ENCODE data around the gene GTF2E1. TPM values are rescaled to one million over a fixed set of nuclear protein-coding genes. Genes with fewer than 3 reads are reported as not detected.

Gene GTF2E1
- polyA plus RNA-seq, 3 donors = 6.1 to 7.9 (median 6.9) TPM

DNA sequence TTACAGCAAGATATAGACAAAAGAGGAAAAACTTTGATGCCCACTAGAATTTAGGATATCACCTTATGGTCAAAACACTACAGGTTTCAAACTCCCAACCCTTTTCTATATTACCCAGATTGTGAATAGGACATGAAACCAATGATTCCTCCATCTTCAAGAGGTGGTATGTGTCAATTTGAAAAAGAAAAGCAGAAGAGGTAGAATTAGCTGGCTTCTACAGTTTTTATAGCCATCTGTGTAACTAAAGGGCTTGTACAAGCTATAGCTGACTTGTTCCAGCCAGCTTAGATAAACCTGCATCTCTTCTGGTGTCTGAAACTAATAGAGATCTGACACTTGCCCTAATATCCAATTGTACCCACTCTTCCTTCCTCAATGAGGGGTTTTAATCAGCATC lies 35.6 kb upstream of the GTF2E1 start:
- Histone ChIP-seq H3K36me3 (replicated peaks in 1 of 2; ENCODE audit: control insufficient read depth in 1 of 2, insufficient read depth in 2 of 2, low read length in 2 of 2) (peaks cover 5 to 27% of the 10 kb centered on the region in 2 donors), H3K9me3 (replicated peaks in 1 of 2; ENCODE audit: control insufficient read depth in 1 of 2, insufficient read depth in 1 of 2, low read length in 2 of 2) (peaks cover 0 to 6% of the 10 kb centered on the region in 2 donors), H3K4me1 (ENCODE audit: control insufficient read depth in 1 of 2, insufficient read depth in 2 of 2, low read length in 2 of 2) (no peaks in the 10 kb centered on the region), H3K4me2 (replicated peaks; ENCODE audit: extremely low read depth, low read length, poor library complexity, severe bottlenecking) (no peak overlapping the region), H2AFZ (ENCODE audit: insufficient read depth, low read depth, low read length, poor library complexity, severe bottlenecking) (no peak overlapping the region), H3K79me2 (ENCODE audit: insufficient read depth, low read length) (no peaks in the 10 kb centered on the region), H4K20me1 (ENCODE audit: insufficient read depth, low read length) (no peaks in the 10 kb centered on the region), H3K9ac (ENCODE audit: insufficient read depth, low read length, poor library complexity, severe bottlenecking) (no peak overlapping the region), H3K27me3 (ENCODE audit: control insufficient read depth in 2 of 2, insufficient read depth in 2 of 2, low read length in 2 of 2) (no peaks in the 10 kb centered on the region), H3K27ac (ENCODE audit: low read depth in 1 of 2, low read length in 2 of 2) (no peak overlapping the region), H3K4me3 (replicated peaks in 1 of 3; ENCODE audit: low read depth in 2 of 3, low read length in 3 of 3) (no peak overlapping the region)
- no peak for DNase-seq
- no peak overlapping the region for H3K4me3 Mint-ChIP-seq
- peaks cover 1 to 8% (median 4%) of the 10 kb centered on the region in 7 donors for H3K9me3 Mint-ChIP-seq
- intact Hi-C loops (cut with micrococcal nuclease) = no loop called here
- TF ChIP-seq, protein P1, sequence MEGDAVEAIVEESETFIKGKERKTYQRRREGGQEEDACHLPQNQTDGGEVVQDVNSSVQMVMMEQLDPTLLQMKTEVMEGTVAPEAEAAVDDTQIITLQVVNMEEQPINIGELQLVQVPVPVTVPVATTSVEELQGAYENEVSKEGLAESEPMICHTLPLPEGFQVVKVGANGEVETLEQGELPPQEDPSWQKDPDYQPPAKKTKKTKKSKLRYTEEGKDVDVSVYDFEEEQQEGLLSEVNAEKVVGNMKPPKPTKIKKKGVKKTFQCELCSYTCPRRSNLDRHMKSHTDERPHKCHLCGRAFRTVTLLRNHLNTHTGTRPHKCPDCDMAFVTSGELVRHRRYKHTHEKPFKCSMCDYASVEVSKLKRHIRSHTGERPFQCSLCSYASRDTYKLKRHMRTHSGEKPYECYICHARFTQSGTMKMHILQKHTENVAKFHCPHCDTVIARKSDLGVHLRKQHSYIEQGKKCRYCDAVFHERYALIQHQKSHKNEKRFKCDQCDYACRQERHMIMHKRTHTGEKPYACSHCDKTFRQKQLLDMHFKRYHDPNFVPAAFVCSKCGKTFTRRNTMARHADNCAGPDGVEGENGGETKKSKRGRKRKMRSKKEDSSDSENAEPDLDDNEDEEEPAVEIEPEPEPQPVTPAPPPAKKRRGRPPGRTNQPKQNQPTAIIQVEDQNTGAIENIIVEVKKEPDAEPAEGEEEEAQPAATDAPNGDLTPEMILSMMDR (IDR thresholded peaks at IDR 0.05) = no peak
- H3K4me1 Mint-ChIP-seq = no peaks in the 10 kb centered on the region
- no peak overlapping the region for H3K27ac Mint-ChIP-seq
- H3K36me3 Mint-ChIP-seq = peaks cover 31 to 38% of the 10 kb centered on the region in 2 donors
- no peaks in the 10 kb centered on the region for H3K27me3 Mint-ChIP-seq (ENCODE audit: low read depth in 3 of 3)

DNA sequence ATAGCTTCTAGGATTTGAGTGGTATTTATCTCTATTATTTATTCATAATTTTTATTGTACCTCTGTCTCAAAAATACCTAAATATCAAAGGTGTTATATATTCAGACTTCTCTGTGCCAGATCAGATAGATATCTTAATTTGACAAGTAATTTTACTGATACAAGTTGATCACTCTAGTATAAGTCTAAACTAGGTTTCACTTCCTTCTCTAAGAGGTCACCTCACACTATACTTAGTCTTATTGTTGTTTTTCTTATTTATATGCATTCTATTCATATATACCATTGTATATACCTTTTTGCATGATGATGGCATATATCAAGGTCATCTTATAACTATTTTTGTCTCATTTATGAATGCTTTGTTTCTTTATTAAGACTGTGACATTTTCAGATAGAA lies 34.1 kb upstream of the GTF2E1 start:
- H3K9ac ChIP-seq (ENCODE audit: insufficient read depth, low read length, poor library complexity, severe bottlenecking) = no peak overlapping the region
- H3K4me1 ChIP-seq (ENCODE audit: control insufficient read depth in 1 of 2, insufficient read depth in 2 of 2, low read length in 2 of 2) = no peaks in the 10 kb centered on the region
- H3K27me3 ChIP-seq (ENCODE audit: control insufficient read depth in 2 of 2, insufficient read depth in 2 of 2, low read length in 2 of 2) = no peaks in the 10 kb centered on the region
- no peaks in the 10 kb centered on the region for H4K20me1 ChIP-seq (ENCODE audit: insufficient read depth, low read length)
- Mint-ChIP-seq H3K9me3 (peaks cover 0 to 2% (median under 1%) of the 10 kb centered on the region in 7 donors), H3K27me3 (ENCODE audit: low read depth in 3 of 3) (no peaks in the 10 kb centered on the region), H3K36me3 (peaks cover 23 to 25% of the 10 kb centered on the region in 2 donors), H3K4me3 (no peak overlapping the region), H3K4me1 (no peaks in the 10 kb centered on the region), H3K27ac (no peak overlapping the region)
- intact Hi-C loops (cut with micrococcal nuclease) = no loop called here
- no peak overlapping the region for H3K4me2 ChIP-seq (replicated peaks; ENCODE audit: extremely low read depth, low read length, poor library complexity, severe bottlenecking)
- no peak overlapping the region for H3K4me3 ChIP-seq (replicated peaks in 1 of 3; ENCODE audit: low read depth in 2 of 3, low read length in 3 of 3)
- TF ChIP-seq, protein P1 (IDR thresholded peaks at IDR 0.05) = no peak
- no peak overlapping the region for H3K27ac ChIP-seq (ENCODE audit: low read depth in 1 of 2, low read length in 2 of 2)
- no peaks in the 10 kb centered on the region for H3K9me3 ChIP-seq (replicated peaks in 1 of 2; ENCODE audit: control insufficient read depth in 1 of 2, insufficient read depth in 1 of 2, low read length in 2 of 2)
- no peak for DNase-seq
- no peak overlapping the region for H2AFZ ChIP-seq (ENCODE audit: insufficient read depth, low read depth, low read length, poor library complexity, severe bottlenecking)
- H3K79me2 ChIP-seq (ENCODE audit: insufficient read depth, low read length) = no peaks in the 10 kb centered on the region
- H3K36me3 ChIP-seq (replicated peaks in 1 of 2; ENCODE audit: control insufficient read depth in 1 of 2, insufficient read depth in 2 of 2, low read length in 2 of 2) = peaks cover 0 to 19% of the 10 kb centered on the region in 2 donors

All from CD14-positive monocyte (primary cell).